ENCODE results near the gene PLCB1. TPM values are rescaled to one million over a fixed set of nuclear protein-coding genes. Genes with fewer than 3 reads are reported as not detected.

The PLCB1 gene
- total and polyA plus RNA-seq, 2 donors (not counting 3 experiments of a cell fraction or from before 2014, with no cell fraction given), result 10.2 to 53.4 TPM

GRCh38 chr20:8373579-8373978 is 241.5 kb downstream of the PLCB1 start:
- dilution Hi-C loops (cut with MboI; ENCODE audit: extremely low pct_ligation_motif_present, low sequenced_read_pairs) (no loop called here), intact Hi-C loops (cut with micrococcal nuclease) (no loop called here)
- no TSS peak for BruUV-seq (replicated peaks)
- H3K4me2 ChIP-seq (ENCODE audit: insufficient read depth, low read length), result no peak overlapping the region
- no peak overlapping the region for H3K4me3 ChIP-seq (replicated peaks in 1 of 3; ENCODE audit: insufficient read depth in 1 of 3, low read depth in 1 of 3, low read length in 3 of 3)
- TF ChIP-seq MYC (IDR thresholded peaks at IDR 0.05; ENCODE audit: low read depth, low read length) (no peak), MAX (IDR thresholded peaks at IDR 0.05; ENCODE audit: insufficient read depth, insufficient read length) (no peak), FOS (IDR thresholded peaks at IDR 0.05; ENCODE audit: borderline replicate concordance, insufficient read depth, low read length) (no peak), POLR2A (IDR thresholded peaks at IDR 0.05; ENCODE audit: low read depth, low read length) (no peak), EZH2 (IDR thresholded peaks at IDR 0.05; ENCODE audit: borderline replicate concordance, low read depth, low read length, severe bottlenecking) (no peak), CTCF (IDR thresholded peaks at IDR 0.05; ENCODE audit: extremely low read depth in 1 of 2, insufficient read depth in 1 of 2, low read depth in 1 of 2, low read length in 2 of 2) (no peak), GATA2 (IDR thresholded peaks at IDR 0.05; ENCODE audit: insufficient read depth, insufficient read length, low read depth, low read length) (no peak), JUN (IDR thresholded peaks at IDR 0.05; ENCODE audit: borderline replicate concordance, insufficient read depth, insufficient read length, low read depth) (no peak), POLR2AphosphoS5 (IDR thresholded peaks at IDR 0.05; ENCODE audit: insufficient read depth, low read depth, low read length) (no peak)
- no peaks in the 10 kb centered on the region for H3K9me1 ChIP-seq (replicated peaks; ENCODE audit: control insufficient read depth, extremely low read depth, insufficient read depth, low read length)
- H4K20me1 ChIP-seq (replicated peaks; ENCODE audit: control insufficient read depth, extremely low read depth, insufficient read depth, low read length), result no peaks in the 10 kb centered on the region
- FAIRE-seq, result no peak
- no peaks in the 10 kb centered on the region for H3K36me3 ChIP-seq (ENCODE audit: control insufficient read depth in 2 of 2, extremely low read depth in 1 of 2, insufficient read depth in 2 of 2, low read length in 2 of 2)
- DNase-seq (ENCODE audit: low read depth, low spot score), result no peak
- CTCF ChIA-PET, result interaction anchor here (1.4 kb wide), 1 partner anchor 14 kb away, joined by 4 read pairs; no protein-coding TSS in a partner anchor
- H3K4me1 ChIP-seq (ENCODE audit: control insufficient read depth, extremely low read depth, insufficient read depth, low read length), result no peaks in the 10 kb centered on the region
- H3K9ac ChIP-seq (replicated peaks; ENCODE audit: extremely low read depth, insufficient read depth, low read length), result no peak overlapping the region
- H3K79me2 ChIP-seq (ENCODE audit: control insufficient read depth, insufficient read depth, low read length), result no peaks in the 10 kb centered on the region
- H3K27me3 ChIP-seq (ENCODE audit: control insufficient read depth in 2 of 2, insufficient read depth in 2 of 2, low read length in 2 of 2), result no peaks in the 10 kb centered on the region
- H3K9me3 ChIP-seq (replicated peaks; ENCODE audit: control insufficient read depth, insufficient read depth, low read length), result no peaks in the 10 kb centered on the region
- POLR2A ChIA-PET, result no interaction called here
- H2AFZ ChIP-seq (ENCODE audit: low read depth, low read length), result no peak overlapping the region
- no peak overlapping the region for H3K27ac ChIP-seq (ENCODE audit: insufficient read depth, low read depth, low read length)
